GM23338 (cell line): Measurements from ENCODE around the gene CABP4. TPM values are rescaled to one million over a fixed set of nuclear protein-coding genes. Genes with fewer than 3 reads are reported as not detected.

Experiments
- ATAC-seq: fragments of 200-7000 bp; cut with Tn5 transposase; 3 replicates; pipeline ENCODE4 v1.9.1; 2020
- DNase-seq: peaks from one replicate; pipeline ENCODE4 v3.0.0-alpha.2; 2015; ENCODE audit warnings: low spot score
- H2AFZ ChIP-seq: fragments of 200-600 bp; sonication (generic); 2 replicates; pipeline ENCODE4 v1.8.0; 2016; ENCODE audit warnings: antibody characterized with exemption, mild to moderate bottlenecking, moderate library complexity
- H3F3A ChIP-seq: fragments of 200-600 bp; sonication (generic); replicated peaks from 2 replicates; pipeline ENCODE4 v1.8.0; 2017; ENCODE audit warnings: antibody characterized with exemption, mixed run types, low read depth
- H3K27ac ChIP-seq: fragments of 200-600 bp; sonication (generic); 2 replicates; pipeline ENCODE4 v1.6.1; 2016; ENCODE audit warnings: low read depth
- H3K27me3 ChIP-seq: fragments of 200-600 bp; sonication (generic); 2 replicates; pipeline ENCODE4 v1.8.0; 2016; ENCODE audit warnings: mild to moderate bottlenecking, mixed run types, moderate library complexity; ENCODE audit not compliant: insufficient read depth
- H3K36me3 ChIP-seq: fragments of 200-600 bp; sonication (generic); 2 replicates; pipeline ENCODE4 v1.8.0; 2016; ENCODE audit warnings: mild to moderate bottlenecking; ENCODE audit not compliant: insufficient read depth
- H3K4me1 ChIP-seq: fragments of 200-600 bp; sonication (generic); 2 replicates; pipeline ENCODE4 v1.8.0; 2016; ENCODE audit warnings: mild to moderate bottlenecking, moderate library complexity; ENCODE audit not compliant: insufficient read depth
- H3K4me2 ChIP-seq: fragments of 200-600 bp; sonication (generic); 2 replicates; pipeline ENCODE4 v1.7.1; 2017; ENCODE audit warnings: mixed run types
- H3K4me3 ChIP-seq: fragments of 200-600 bp; sonication (generic); 2 replicates; pipeline ENCODE4 v1.6.1; 2016; ENCODE audit warnings: mixed run types
- H3K79me2 ChIP-seq: fragments of 200-600 bp; sonication (generic); replicated peaks from 2 replicates; pipeline ENCODE4 v1.8.0; 2017; ENCODE audit warnings: mild to moderate bottlenecking; ENCODE audit not compliant: insufficient read depth
- H3K9me2 ChIP-seq: fragments of 200-600 bp; sonication (generic); 2 replicates; pipeline ENCODE4 v1.8.0; 2017; ENCODE audit not compliant: insufficient read depth
- H4K20me1 ChIP-seq: fragments of 200-600 bp; sonication (generic); replicated peaks from 2 replicates; pipeline ENCODE4 v1.8.0; 2017; ENCODE audit warnings: mild to moderate bottlenecking; ENCODE audit not compliant: insufficient read depth
- H3K27ac Mint-ChIP-seq: 2 replicates; pipeline ENCODE4 v1.8.0; 2020; ENCODE audit warnings: inconsistent platforms, mild to moderate bottlenecking, moderate library complexity, mixed read lengths
- H3K27me3 Mint-ChIP-seq: 3 replicates; pipeline ENCODE4 v1.8.0; 2022; ENCODE audit warnings: low read depth, mild to moderate bottlenecking, moderate library complexity, mixed read lengths, inconsistent platforms; ENCODE audit not compliant: insufficient read depth, poor library complexity
- H3K36me3 Mint-ChIP-seq: 3 replicates; pipeline ENCODE4 v1.8.0; 2021; ENCODE audit warnings: low read depth, mild to moderate bottlenecking, inconsistent platforms, moderate library complexity, mixed read lengths
- H3K4me1 Mint-ChIP-seq: 3 replicates; pipeline ENCODE4 v1.8.0; 2020; ENCODE audit warnings: mild to moderate bottlenecking, inconsistent platforms, mixed read lengths
- H3K4me3 Mint-ChIP-seq: 3 replicates; pipeline ENCODE4 v1.8.0; 2021; ENCODE audit warnings: moderate library complexity, mild to moderate bottlenecking, inconsistent platforms, mixed read lengths
- H3K9me3 Mint-ChIP-seq: 3 replicates; pipeline ENCODE4 v1.8.0; 2020; ENCODE audit warnings: moderate library complexity, mild to moderate bottlenecking, inconsistent platforms, mixed read lengths
- CREB1 ChIP-seq: fragments of 250-450 bp; sonication (Bioruptor Pico); IDR thresholded peaks from 2 replicates; pipeline ENCODE4 v1.5.0; 2020; ENCODE audit warnings: low read depth, mild to moderate bottlenecking, moderate library complexity
- ETS1 ChIP-seq: IDR thresholded peaks from 2 replicates; pipeline ENCODE4 v1.6.1; 2016; ENCODE audit warnings: antibody characterized with exemption
- EZH2phosphoT487 ChIP-seq: fragments of 200-600 bp; sonication (generic); IDR thresholded peaks from one replicate; pipeline ENCODE4 v1.8.1; 2018; ENCODE audit warnings: antibody characterized with exemption; ENCODE audit not compliant: unreplicated experiment
- REST ChIP-seq: IDR thresholded peaks from one replicate; pipeline ENCODE4 v1.6.1; 2018; ENCODE audit warnings: antibody characterized with exemption; ENCODE audit not compliant: unreplicated experiment
- ZNF331 ChIP-seq: fragments of 250-450 bp; sonication (Bioruptor Pico); IDR thresholded peaks from 2 replicates; pipeline ENCODE4 v1.5.0; 2020; ENCODE audit warnings: low read depth, mild to moderate bottlenecking, moderate library complexity
- ZNF462 ChIP-seq: fragments of 250-450 bp; sonication (Bioruptor Pico); IDR thresholded peaks from 2 replicates; pipeline ENCODE4 v1.5.0; 2020; ENCODE audit warnings: mild to moderate bottlenecking, moderate library complexity
- polyA plus RNA-seq: library from polyadenylated mRNA; unstranded; fragments of >200 nt; fragmentation: Nextera tagmentation; extraction: Ambion mirVana; gene quantifications from 2 replicates; pipeline ENCODE4 v1.2.1, GENCODE V29; 2016
- total RNA-seq: library from RNA; depleted of rRNA; stranded (reverse); fragments of >200 nt; shearing (Covaris generic); gene quantifications from 2 replicates; pipeline ENCODE4 v1.2.3, GENCODE V29; 2014

The CABP4 gene
- total and polyA plus RNA-seq, 2 experiments from 2014 or later = 0.28 TPM; not detected in 1

- no peak for TF ChIP-seq REST
- no peak for TF ChIP-seq EZH2phosphoT487
- no peak for TF ChIP-seq ZNF462
Measured at GRCh38 chr11:67448220-67448609, 6.9 kb upstream of the CABP4 start (continued).

- Mint-ChIP-seq H3K36me3 (no peaks in the 10 kb centered on the region), H3K9me3 (no peaks in the 10 kb centered on the region), H3K27me3 (peaks cover 20% of the 10 kb centered on the region), H3K27ac (no peak overlapping the region), H3K4me1 (no peaks in the 10 kb centered on the region), H3K4me3 (no peak overlapping the region)
- H3K27me3 ChIP-seq = no peaks in the 10 kb centered on the region
- no peaks in the 10 kb centered on the region for H3K79me2 ChIP-seq
- no peak overlapping the region for H3K4me3 ChIP-seq
- no peaks in the 10 kb centered on the region for H3K9me2 ChIP-seq
- H3K4me2 ChIP-seq = no peak overlapping the region
- no peaks in the 10 kb centered on the region for H4K20me1 ChIP-seq
- no peak overlapping the region for H2AFZ ChIP-seq
- ATAC-seq = no peak
- H3K36me3 ChIP-seq = no peaks in the 10 kb centered on the region
- no peak for DNase-seq
- no peaks in the 10 kb centered on the region for H3F3A ChIP-seq
- H3K4me1 ChIP-seq = 0 out of 2 replicates have a peak, but pooled peaks cover under 1% of the 10 kb centered on the region
- H3K27ac ChIP-seq = no peak overlapping the region
- TF ChIP-seq EZH2phosphoT487 (no peak), REST (no peak), ZNF331 (CRISPR knock-in tag) (no peak), CREB1 (CRISPR knock-in tag) (no peak), ETS1 (no peak)
Measured at GRCh38 chr11:67449116-67449844, 5.9 kb upstream of the CABP4 start.
